Uterus (tissue), 4 donors: ENCODE data around the gene LGALS14. TPM values are rescaled to one million over a fixed set of nuclear protein-coding genes. Genes with fewer than 3 reads are reported as not detected.

Experiments used
- DNase-seq, 2 donors: peaks; one replicate each; pipeline ENCODE4 v3.0.0-alpha.2; 2019 to 2020
- H3K27ac ChIP-seq, 2 donors: fragments of 200-600 bp; sonication (generic); 1 replicate in 1 of 2; 2 replicates in 1 of 2; pipeline ENCODE4 v1.5.1; 2016 to 2018
- H3K27me3 ChIP-seq, 2 donors: fragments of 200-600 bp; sonication (generic); one replicate each; pipeline ENCODE4 v1.5.1; 2018 to 2019; ENCODE audit warnings: control low read depth in 1 of 2
- H3K36me3 ChIP-seq, 2 donors: fragments of 200-600 bp; sonication (generic); one replicate each; pipeline ENCODE4 v1.5.1; 2019; ENCODE audit warnings: control low read depth in 1 of 2
- H3K4me1 ChIP-seq, 2 donors: fragments of 200-600 bp; sonication (generic); one replicate each; pipeline ENCODE4 v1.5.1; 2018 to 2019; ENCODE audit warnings: control low read depth in 1 of 2
- H3K4me3 ChIP-seq, 2 donors: fragments of 200-600 bp; sonication (generic); 1 replicate in 1 of 2; 2 replicates in 1 of 2; pipeline ENCODE4 v1.5.1; 2018 to 2019; ENCODE audit warnings: mild to moderate bottlenecking in 1 of 2
- H3K9me3 ChIP-seq, 2 donors: fragments of 200-600 bp; sonication (generic); one replicate each; pipeline ENCODE4 v1.5.1; 2019; ENCODE audit warnings: control low read depth in 1 of 2
- POLR2A ChIP-seq, 2 donors: fragments of 450-650 bp; IDR thresholded peaks; one replicate each; pipeline ENCODE4 v1.6.1; 2016; ENCODE audit warnings: antibody characterized with exemption in 2 of 2, mild to moderate bottlenecking in 1 of 2, moderate library complexity in 1 of 2
- intact Hi-C: fragments of 100-400 bp; cut with DNase I; formaldehyde crosslinking; loops from one replicate; pipeline ENCODE4 v1.15.1; 2023; ENCODE audit warnings: low total_unique reads
- small RNA-seq: library from RNA; depleted of rRNA; stranded (forward); fragments of <200 nt; gene quantifications from one replicate; pipeline ENCODE3, GENCODE V24; 2016
- total RNA-seq, 4 donors: library from RNA; depleted of rRNA in 3 of 4; stranded (reverse); fragments of >200 nt in 3 of 4; gene quantifications; one replicate each; pipeline versions ENCODE4 v1.1.0 to v1.2.4, GENCODE V29; 2014 to 2023
- TF ChIP-seq, protein P1 (sequence below), 4 experiments: fragments of 200-600 bp in 2 of 4; fragments of 450-650 bp in 2 of 4; sonication (generic) in 2 of 4; IDR thresholded peaks; one replicate each; pipeline ENCODE4 v1.5.1; 2016 to 2019; ENCODE audit warnings: antibody characterized with exemption in 4 of 4, mild to moderate bottlenecking in 2 of 4, moderate library complexity in 1 of 4
- donor health status: DM: yes; HTN: yes; CAD: no.

Gene LGALS14
- total RNA-seq, 4 donors from 2014 or later, result not detected

DNA sequence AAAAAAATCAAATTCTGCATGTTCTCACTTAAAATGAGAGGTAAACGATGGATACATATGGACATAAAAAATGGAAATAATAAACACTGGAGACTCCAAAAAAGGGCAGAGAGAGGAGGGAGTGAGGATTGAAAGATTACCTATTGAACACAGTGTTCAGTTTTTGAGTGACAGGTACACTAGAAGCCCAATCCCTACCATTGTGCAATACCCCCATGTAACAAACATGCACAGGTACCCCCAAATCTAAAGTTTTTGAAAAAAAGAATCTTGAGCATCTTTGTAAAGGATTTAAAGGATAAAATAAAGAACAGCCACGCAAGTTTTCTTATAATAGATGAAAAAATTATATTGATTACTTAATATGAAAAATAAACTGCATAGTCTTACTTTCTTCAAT lies 50.3 kb downstream of the LGALS14 start:
- H3K27me3 ChIP-seq, result no peaks in the 10 kb centered on the region
- no peaks in the 10 kb centered on the region for H3K36me3 ChIP-seq
- DNase-seq, result no peak
- intact Hi-C loops, result no loop called here
- H3K9me3 ChIP-seq, result no peaks in the 10 kb centered on the region
- no peak overlapping the region for H3K27ac ChIP-seq
- no peak overlapping the region for H3K4me3 ChIP-seq
- no peaks in the 10 kb centered on the region for H3K4me1 ChIP-seq
- TF ChIP-seq, protein P1, sequence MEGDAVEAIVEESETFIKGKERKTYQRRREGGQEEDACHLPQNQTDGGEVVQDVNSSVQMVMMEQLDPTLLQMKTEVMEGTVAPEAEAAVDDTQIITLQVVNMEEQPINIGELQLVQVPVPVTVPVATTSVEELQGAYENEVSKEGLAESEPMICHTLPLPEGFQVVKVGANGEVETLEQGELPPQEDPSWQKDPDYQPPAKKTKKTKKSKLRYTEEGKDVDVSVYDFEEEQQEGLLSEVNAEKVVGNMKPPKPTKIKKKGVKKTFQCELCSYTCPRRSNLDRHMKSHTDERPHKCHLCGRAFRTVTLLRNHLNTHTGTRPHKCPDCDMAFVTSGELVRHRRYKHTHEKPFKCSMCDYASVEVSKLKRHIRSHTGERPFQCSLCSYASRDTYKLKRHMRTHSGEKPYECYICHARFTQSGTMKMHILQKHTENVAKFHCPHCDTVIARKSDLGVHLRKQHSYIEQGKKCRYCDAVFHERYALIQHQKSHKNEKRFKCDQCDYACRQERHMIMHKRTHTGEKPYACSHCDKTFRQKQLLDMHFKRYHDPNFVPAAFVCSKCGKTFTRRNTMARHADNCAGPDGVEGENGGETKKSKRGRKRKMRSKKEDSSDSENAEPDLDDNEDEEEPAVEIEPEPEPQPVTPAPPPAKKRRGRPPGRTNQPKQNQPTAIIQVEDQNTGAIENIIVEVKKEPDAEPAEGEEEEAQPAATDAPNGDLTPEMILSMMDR (IDR thresholded peaks at IDR 0.05), result no peak
- no peak for TF ChIP-seq POLR2A (IDR thresholded peaks at IDR 0.05)

DNA sequence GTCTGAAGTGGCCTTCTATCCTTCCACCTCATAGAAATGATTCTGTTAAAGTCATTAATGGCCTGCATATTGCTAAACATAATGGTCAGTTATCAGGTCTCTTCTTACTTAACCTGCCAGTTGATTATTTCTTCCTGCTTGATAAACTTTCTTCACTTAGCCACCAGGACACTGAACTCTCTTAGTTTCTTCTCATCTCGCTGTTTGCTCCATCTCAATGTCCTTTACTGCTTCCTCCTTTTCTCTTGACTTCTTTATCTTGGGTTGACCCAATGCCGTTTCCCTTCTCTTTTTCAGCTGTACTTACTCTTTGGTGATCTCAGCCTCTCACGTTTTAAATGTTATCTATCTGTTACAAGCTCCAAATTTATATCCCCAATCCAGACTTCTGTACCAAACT lies 50.7 kb downstream of the LGALS14 start:
- Histone ChIP-seq H3K27ac (no peak overlapping the region), H3K9me3 (no peaks in the 10 kb centered on the region), H3K4me3 (no peak overlapping the region), H3K4me1 (no peaks in the 10 kb centered on the region), H3K36me3 (no peaks in the 10 kb centered on the region), H3K27me3 (no peaks in the 10 kb centered on the region)
- no peak for DNase-seq
- TF ChIP-seq POLR2A (IDR thresholded peaks at IDR 0.05), result no peak
- TF ChIP-seq, protein P1 (IDR thresholded peaks at IDR 0.05), result no peak
- intact Hi-C loops, result no loop called here

Small RNA genes within 50 kb of the gene (small RNA-seq; reads per million reads assigned to genes)
- not detected for gene RPS29P27

Other genes with a start within 250 kb of the LGALS14 start
- gene TIMM50, start 223.6 kb upstream of the LGALS14 start, total RNA-seq, result 10 to 100 TPM; 21.0 to 48.6 (median 28.5) TPM
- gene DLL3, start 205.5 kb upstream of the LGALS14 start, total RNA-seq, result under 1 TPM in 1 of 4 donors, not detected in 3; 0.41 TPM
- under 1 TPM in 1 of 4 donors, not detected in 3; 0.41 TPM for gene SELENOV, start 189.3 kb upstream of the LGALS14 start, total RNA-seq
- 1 to 10 TPM in 3 of 4 donors, under 1 TPM in 1; 0.29 to 6.6 (median 5.1) TPM for gene EID2B, start 171.6 kb upstream of the LGALS14 start, total RNA-seq
- gene EID2, start 164.3 kb upstream of the LGALS14 start, total RNA-seq, result 10 to 100 TPM in 2 of 4 donors, 1 to 10 TPM in 2; 3.8 to 15.5 (median 8.6) TPM
- gene LGALS13, start 102.0 kb upstream of the LGALS14 start, total RNA-seq, result not detected
- gene LGALS16, start 48.6 kb upstream of the LGALS14 start, total RNA-seq, result not detected
- not detected for gene CLC, start 33.5 kb downstream of the LGALS14 start, total RNA-seq
- not detected for gene LEUTX, start 74.4 kb downstream of the LGALS14 start, total RNA-seq
- 10 to 100 TPM in 2 of 4 donors, 1 to 10 TPM in 2; 1.3 to 15.0 (median 10.1) TPM for gene DYRK1B, start 129.7 kb downstream of the LGALS14 start, total RNA-seq
- 100 to 1,000 TPM in 3 of 4 donors, 10 to 100 TPM in 1; 71.7 to 327 (median 277) TPM for gene FBL, start 141.9 kb downstream of the LGALS14 start, total RNA-seq
- gene FCGBP, start 230.2 kb downstream of the LGALS14 start, total RNA-seq, result 10 to 100 TPM in 3 of 4 donors, 1 to 10 TPM in 1; 3.8 to 34.7 (median 11.4) TPM